RWPE2 (cell line): ENCODE measurements around the gene WFIKKN1.

ENCODE experiments used
- ATAC-seq: fragments of 200-7000 bp; cut with Tn5 transposase; 3 replicates; pipeline ENCODE4 v1.9.1; 2021; ENCODE audit warnings: low read depth
- DNase-seq: peaks from one replicate; pipeline ENCODE4 v3.0.0-alpha.2; 2020; ENCODE audit warnings: low spot score
- H3K27ac ChIP-seq: fragments of 450-650 bp; 2 replicates; pipeline ENCODE4 v1.5.1; 2017; ENCODE audit warnings: mild to moderate bottlenecking; ENCODE audit not compliant: poor library complexity, severe bottlenecking
- H3K27me3 ChIP-seq: fragments of 250-450 bp; sonication (Bioruptor Pico); 2 replicates; pipeline ENCODE4 v1.5.1; 2021; ENCODE audit warnings: mild to moderate bottlenecking, moderate library complexity; ENCODE audit not compliant: insufficient read depth, poor library complexity, severe bottlenecking
- H3K36me3 ChIP-seq: fragments of 250-450 bp; sonication (Bioruptor Pico); 2 replicates; pipeline ENCODE4 v1.5.1; 2020; ENCODE audit warnings: low read depth, mild to moderate bottlenecking, moderate library complexity
- H3K4me1 ChIP-seq: fragments of 250-450 bp; sonication (Bioruptor Pico); 2 replicates; pipeline ENCODE4 v1.5.1; 2021; ENCODE audit warnings: mild to moderate bottlenecking, moderate library complexity; ENCODE audit not compliant: insufficient read depth, poor library complexity, severe bottlenecking
- H3K4me3 ChIP-seq: fragments of 250-450 bp; sonication (Bioruptor Pico); 2 replicates; pipeline ENCODE4 v1.5.1; 2021; ENCODE audit warnings: mild to moderate bottlenecking, moderate library complexity; ENCODE audit not compliant: severe bottlenecking
- H3K9me3 ChIP-seq: fragments of 250-450 bp; sonication (Bioruptor Pico); 2 replicates; pipeline ENCODE4 v1.5.1; 2021; ENCODE audit warnings: mild to moderate bottlenecking, moderate library complexity; ENCODE audit not compliant: severe bottlenecking
- TF ChIP-seq, protein P1 (sequence below): fragments of 450-650 bp; IDR thresholded peaks from one replicate; pipeline ENCODE4 v1.5.1; 2017; ENCODE audit warnings: mild to moderate bottlenecking, moderate library complexity; ENCODE audit not compliant: poor library complexity, severe bottlenecking

WFIKKN1 gene

DNA sequence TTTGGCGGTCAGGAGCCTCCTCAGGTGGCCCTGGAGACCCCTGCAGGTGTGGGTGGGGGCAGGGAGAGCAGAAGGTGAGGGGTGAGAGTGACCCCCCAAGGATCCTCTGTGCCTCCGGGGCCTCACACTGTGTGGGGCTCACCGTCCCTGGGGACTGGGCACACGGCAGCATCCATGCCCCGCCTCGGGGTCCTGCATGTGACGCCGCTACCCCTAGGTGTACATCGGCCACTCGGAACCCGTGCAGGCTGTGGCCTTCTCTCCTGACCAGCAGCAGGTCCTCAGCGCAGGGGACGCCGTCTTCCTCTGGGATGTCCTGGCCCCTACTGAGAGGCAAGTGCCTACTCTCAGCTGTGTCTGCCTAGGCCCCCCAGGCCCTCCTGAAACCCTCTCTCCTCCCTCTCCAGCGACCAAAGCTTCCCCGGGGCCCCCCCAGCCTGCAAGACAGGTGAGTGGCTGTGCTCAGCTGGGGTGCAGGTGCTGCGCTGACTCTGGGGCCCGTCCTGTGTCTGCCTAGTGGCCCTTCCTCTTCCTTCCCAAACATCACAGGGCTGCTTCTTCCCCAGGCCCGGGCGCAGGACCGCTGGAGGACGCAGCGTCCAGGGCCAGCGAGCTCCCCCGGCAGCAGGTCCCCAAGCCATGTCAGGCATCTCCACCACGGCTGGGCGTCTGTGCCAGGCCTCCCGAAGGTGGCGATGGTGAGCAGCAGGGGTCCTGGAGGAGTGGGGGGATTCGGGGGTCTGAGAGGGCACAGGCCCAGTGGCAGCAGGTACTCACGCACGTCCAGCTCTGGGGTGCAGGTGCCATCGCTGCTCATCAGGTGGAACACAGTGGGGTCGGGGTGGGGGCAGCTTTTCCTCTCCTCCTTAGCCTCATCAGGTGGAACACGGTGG, 28.1 kb downstream of the WFIKKN1 start:
- TF ChIP-seq, protein P1, sequence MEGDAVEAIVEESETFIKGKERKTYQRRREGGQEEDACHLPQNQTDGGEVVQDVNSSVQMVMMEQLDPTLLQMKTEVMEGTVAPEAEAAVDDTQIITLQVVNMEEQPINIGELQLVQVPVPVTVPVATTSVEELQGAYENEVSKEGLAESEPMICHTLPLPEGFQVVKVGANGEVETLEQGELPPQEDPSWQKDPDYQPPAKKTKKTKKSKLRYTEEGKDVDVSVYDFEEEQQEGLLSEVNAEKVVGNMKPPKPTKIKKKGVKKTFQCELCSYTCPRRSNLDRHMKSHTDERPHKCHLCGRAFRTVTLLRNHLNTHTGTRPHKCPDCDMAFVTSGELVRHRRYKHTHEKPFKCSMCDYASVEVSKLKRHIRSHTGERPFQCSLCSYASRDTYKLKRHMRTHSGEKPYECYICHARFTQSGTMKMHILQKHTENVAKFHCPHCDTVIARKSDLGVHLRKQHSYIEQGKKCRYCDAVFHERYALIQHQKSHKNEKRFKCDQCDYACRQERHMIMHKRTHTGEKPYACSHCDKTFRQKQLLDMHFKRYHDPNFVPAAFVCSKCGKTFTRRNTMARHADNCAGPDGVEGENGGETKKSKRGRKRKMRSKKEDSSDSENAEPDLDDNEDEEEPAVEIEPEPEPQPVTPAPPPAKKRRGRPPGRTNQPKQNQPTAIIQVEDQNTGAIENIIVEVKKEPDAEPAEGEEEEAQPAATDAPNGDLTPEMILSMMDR: no peak
- Histone ChIP-seq H3K27ac (no peak overlapping the region), H3K27me3 (no peaks in the 10 kb centered on the region), H3K36me3 (peaks cover 42% of the 10 kb centered on the region), H3K4me3 (no peak overlapping the region), H3K4me1 (no peaks in the 10 kb centered on the region), H3K9me3 (no peaks in the 10 kb centered on the region)
- no peak for ATAC-seq
- no peak for DNase-seq

DNA sequence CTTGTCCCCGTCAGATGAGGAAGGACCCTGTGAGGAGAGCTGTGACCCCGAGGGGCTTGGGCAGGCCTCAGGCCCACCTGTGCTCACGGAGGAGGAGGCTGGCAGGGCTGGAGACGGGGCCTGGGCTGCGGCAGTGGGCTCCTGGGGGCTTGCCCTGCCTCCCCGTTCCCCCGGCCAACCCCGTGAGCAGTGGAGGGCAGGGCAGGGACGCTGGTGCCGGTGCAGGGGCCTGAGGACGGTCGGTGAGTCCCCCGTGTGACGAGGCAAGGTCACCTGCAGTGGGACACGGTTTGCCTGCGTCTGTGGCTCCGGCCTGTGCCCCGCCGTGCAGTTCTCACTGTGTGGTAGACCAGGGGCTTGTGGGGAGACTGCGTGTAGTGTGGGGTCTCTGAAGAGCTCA, 28.8 kb downstream of the WFIKKN1 start:
- no peak overlapping the region for H3K27ac ChIP-seq
- no peak for ATAC-seq
- no peak for DNase-seq
- no peaks in the 10 kb centered on the region for H3K4me1 ChIP-seq
- no peaks in the 10 kb centered on the region for H3K27me3 ChIP-seq
- no peaks in the 10 kb centered on the region for H3K9me3 ChIP-seq
- peaks cover 40% of the 10 kb centered on the region for H3K36me3 ChIP-seq
- TF ChIP-seq, protein P1: no peak
- no peak overlapping the region for H3K4me3 ChIP-seq

DNA sequence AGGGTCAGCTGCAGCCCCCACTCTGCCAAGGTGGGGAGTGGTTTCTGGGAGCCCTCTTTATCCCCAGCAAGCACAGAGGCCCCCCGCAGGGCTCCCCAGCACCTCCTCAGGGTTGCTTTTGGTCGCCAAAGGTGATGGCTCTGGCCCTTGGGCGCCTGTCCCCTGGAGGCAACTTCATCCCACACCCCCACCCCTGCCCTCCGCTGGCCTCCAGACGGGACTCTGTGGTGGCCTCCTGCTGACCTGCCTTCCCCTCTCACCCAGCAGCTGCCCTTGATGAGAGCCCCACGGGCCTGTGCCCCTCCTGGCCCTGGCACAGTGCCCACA, 29.3 kb downstream of the WFIKKN1 start:
- TF ChIP-seq, protein P1: no peak
- Histone ChIP-seq H3K27me3 (no peaks in the 10 kb centered on the region), H3K4me3 (no peak overlapping the region), H3K27ac (no peak overlapping the region), H3K9me3 (no peaks in the 10 kb centered on the region), H3K4me1 (no peaks in the 10 kb centered on the region), H3K36me3 (peaks cover 37% of the 10 kb centered on the region)
- ATAC-seq: no peak
- no peak for DNase-seq

DNA sequence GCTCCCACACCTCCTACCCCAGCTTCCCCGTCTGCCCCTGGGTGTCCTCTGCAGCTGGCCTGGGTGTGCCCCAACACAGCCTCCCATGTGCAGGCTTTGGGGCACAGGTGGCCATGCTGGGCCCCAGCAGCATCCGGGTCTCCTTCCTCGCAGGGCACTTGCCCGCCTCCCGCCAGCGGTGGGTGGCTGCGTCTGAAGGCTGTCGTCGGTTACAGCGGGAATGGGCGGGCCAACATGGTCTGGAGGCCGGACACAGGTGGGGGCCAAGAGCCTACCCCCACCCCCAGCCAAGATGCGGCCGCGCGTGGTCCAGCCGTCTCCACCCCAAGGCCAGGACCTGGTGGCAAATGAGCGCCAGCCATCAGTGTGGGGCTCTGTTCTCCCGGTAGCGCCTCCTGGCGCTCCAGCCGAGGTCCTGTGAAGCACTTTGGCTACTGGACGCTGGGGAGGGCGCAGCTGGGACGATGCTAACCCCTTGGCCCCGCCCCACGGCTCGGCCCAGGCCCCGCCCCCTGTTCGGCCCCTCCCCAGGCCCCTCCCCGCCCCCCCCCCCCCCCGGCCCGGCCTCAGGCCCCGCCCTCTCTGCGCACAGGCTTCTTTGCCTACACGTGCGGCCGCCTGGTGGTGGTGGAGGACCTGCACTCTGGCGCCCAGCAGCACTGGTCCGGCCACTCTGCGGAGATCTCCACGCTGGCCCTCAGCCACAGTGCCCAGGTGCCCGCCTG, 29.8 kb downstream of the WFIKKN1 start:
- H3K36me3 ChIP-seq: peaks cover 34% of the 10 kb centered on the region
- DNase-seq: peak; percentile 92
- H3K27ac ChIP-seq: no peak overlapping the region

More for the DNA sequence above, 29.8 kb downstream of the WFIKKN1 start:
- peak; percentile 76 for ATAC-seq
- Histone ChIP-seq H3K4me1 (no peaks in the 10 kb centered on the region), H3K4me3 (no peak overlapping the region), H3K9me3 (no peaks in the 10 kb centered on the region), H3K27me3 (no peaks in the 10 kb centered on the region)
- TF ChIP-seq, protein P1: peak; percentile 37
